LoVo (cell line): ENCODE data around the gene PEX10.
"Not testable (repeated sequence)": the region's sequence is repeated elsewhere in the genome, so short reads cannot be mapped to it uniquely, and the experiment has no call there.

ENCODE experiments used
- DNase-seq: peaks from one replicate; pipeline ENCODE4 v3.0.0-alpha.2; 2016; ENCODE audit warnings: low spot score

The PEX10 gene

DNA sequence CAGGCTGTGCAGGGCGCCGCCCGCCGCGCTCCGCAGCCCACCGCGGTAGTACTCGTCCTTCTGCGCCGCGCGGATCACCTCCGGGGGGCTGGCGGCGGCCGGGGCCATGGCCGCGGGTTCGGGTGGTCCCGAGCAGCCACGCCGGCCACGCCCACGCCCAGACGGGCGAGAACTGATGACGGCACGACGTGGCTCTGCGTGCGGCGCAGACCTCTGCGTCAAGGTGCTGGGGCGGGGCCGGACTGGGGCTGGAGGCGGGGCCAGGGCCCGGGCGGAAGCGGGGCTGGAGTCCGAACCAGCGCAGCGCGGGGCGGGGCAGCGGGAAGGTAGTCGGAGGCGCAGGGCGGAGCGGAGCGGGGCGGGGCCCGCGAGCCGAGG, at the start of gene PEX10:
Gene PEX10 (minus strand): TSS at position 170 of the 378 bp plus-strand sequence. CDS start 62 bp downstream, at position 108.
- peak; percentile 95 for DNase-seq

DNA sequence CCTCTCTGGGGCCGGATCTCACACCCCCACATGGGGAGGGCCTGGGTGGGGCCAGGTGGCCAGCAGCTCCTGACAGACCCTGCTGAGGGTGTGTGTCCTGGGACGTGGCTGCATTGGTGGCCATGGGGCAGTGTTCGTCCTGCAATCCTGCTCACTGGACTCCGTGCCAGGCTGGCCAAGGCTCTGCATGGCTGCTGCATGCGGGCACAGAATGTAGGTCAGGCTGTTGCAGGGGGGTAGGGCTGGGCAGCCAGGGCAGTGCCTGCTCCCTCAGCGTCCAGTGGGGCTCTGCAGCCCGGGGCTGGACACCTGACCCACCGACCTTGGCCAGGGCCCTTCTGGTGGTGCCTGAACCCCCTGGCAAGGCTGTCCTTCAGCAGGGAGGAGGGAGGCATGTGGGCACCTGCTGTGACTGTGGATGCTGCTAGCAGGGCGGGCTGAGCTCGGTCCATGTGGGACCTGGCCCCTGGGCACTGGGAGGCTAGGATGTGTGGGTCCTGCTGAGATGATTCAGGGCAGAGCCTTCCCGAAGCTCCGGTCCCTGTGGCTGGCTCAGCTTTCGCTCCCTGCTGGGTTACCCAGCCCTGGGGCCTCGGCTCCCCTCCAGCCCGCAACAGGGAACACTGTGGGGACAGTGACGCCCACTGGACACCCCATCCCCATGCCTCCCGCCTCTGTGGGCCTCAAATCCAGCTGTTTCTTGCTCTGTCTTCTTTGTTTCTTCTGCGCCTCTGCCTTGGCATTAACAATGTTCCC, 48.8 kb upstream of the PEX10 start:
- DNase-seq = no peak

DNA sequence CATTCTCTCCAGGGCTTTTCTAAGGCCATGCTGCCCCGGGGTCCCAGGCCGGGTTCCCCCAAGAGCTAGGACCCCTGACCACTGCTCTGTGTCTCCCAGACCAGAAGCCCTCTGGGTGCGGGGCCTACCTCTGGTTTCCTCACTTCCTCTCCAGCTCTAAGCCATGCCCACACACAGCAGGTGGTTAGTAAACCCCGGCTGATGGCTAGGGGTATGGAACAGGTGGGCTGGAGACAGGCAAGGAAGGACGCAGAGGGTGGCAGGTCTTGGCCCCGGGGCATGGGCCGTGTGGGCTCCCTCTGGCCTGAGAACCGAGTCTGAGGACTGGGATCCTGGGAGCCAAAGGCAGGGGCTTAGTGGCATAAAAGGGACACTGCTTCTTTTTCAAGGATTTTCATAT, 47.8 kb upstream of the PEX10 start:
- no peak for DNase-seq

DNA sequence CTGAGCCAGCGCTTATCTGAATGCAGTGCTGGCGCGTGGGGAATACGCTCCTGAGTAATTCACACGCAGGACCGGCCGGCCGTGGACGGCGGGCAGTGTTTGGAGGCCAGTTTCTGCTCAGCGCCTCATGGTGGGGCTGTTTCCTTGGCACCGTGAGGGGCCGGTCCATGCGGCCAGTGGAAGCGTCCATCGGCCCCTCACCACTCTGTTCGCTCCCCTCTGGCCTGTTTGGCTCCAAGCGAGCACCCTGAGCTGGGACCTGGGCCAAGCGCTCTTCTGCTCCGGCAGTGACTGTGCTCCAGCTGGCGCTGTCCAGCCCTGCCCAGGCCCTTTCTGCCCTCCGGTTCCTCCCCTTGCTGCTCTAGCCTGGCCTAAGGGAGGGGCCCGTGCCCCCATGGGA, 47.4 kb upstream of the PEX10 start:
- DNase-seq = no peak

DNA sequence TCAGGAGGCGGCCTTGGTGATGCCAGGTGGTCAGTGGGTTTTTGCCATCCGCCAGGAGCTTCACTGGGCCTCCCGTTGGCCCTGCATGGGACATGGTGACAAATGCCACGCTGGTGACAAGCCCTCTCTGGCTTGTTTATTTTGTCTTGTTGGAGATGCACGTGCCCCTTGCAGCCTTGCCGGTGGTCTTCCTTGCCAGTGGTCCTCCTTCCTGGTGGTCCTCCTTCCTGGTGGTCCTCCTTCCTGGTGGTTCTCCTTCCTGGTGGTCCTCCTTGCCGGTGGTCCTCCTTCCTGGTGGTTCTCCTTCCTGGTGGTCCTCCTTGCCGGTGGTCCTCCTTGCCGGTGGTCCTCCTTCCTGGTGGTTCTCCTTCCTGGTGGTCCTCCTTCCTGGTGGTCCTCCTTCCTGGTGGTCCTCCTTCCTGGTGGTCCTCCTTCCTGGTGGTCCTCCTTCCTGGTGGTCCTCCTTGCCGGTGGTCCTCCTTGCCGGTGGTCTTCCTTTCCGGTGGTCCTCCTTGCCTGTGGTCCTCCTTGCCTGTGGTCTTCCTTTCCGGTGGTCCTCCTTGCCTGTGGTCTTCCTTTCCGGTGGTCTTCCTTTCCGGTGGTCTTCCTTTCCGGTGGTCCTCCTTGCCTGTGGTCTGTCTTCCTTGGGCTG, 46.9 kb upstream of the PEX10 start:
- not testable (repeated sequence) for DNase-seq

DNA sequence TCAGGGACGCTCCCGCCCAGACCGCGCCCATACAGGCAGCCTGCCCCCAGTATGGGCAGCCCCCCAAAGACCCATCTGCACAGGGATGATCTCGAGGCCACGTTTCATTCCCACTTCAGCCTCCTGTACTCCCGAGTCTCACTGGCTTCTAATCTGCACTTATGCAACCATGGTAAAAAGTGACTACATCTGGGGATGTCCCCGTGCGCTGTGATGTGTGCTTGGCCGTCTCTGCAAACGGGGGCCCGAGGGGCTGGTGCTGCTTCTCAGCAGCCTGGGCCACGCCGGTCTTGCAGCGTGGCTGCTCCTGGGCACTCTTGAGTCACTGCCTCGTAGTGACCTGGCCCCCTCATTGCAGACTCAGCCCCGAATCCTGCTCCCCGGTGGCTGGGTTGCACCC, 46.3 kb upstream of the PEX10 start:
- DNase-seq = no peak

DNA sequence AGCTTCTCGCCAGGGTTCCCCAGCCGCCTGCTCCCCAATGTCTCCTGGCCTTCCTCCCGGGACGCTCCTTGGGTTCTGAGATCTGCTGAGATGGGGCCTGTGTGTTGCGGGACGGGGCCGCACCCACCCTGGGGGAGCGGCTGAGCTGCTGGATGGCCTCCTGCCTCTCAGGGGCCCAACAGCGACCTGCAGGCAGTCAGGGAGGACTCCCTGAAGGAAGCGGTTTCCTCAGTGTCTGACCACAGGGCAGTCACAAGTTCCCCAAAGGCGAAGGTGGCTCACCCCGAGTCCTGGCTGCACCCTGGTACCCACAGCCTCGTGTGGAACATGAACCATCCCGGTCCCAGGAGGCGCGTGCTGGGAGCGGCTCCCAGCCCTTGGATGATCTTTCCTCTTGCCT, 45.1 kb upstream of the PEX10 start:
- DNase-seq = no peak

DNA sequence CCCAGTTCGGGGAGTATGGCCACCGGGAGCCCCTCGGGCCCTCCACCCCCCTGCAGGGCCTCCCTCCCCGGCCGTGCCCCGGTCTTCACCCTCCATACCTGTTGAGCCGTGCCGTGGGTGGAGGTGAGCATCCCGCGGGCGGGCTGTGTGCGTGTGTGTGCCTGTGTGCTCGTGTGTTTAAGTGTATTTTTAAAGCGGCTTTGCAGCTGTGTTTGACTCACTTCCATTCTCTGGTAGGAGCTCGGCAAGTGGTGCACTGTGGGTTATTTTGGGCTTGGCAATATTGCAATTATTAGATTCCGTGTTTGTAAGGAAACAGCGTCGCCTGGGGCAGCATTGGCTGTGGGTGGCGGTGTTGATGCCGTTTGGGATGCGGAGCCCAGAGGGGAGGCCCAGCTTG, 43.4 kb upstream of the PEX10 start:
- DNase-seq = no peak

DNA sequence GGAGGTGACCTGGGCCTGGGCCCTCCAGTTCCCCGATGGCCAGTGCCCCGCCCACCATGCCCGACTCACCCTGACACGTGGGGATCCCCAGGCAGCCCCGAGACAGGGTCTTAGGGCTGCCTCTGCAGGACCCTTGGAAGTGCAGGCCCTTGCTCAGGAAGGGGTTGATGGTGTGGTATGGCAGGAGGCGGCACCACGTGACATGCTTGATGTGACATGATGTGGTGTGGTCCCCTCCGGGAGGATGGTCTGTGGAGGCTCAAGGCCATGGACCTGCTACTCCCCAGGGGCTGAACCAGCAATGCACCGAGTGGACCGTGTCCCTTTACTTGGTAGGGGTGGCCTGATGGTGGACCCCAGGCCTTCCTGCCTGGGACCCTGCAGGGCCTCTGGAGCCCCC, 41.9 kb upstream of the PEX10 start:
- DNase-seq = no peak

DNA sequence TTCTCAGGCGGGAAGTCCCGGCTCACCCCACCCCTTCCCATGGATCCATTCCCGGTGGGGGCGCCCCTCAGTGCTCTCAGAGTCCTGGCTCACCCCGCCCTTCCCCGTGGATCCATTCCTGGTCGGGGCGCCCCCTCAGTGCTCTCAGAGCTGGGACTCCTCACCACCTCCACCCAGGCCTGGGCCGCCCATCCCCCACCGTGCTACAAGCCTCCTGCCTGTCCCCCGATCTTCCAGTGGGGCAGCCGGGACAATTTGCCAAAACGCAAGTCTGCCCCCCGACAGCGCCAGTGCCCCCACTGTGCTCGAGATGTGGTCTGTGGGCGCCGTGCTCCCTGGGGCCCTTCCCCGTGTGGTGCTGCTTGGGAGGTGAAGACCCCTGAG, 40.6 kb upstream of the PEX10 start:
- no peak for DNase-seq

DNA sequence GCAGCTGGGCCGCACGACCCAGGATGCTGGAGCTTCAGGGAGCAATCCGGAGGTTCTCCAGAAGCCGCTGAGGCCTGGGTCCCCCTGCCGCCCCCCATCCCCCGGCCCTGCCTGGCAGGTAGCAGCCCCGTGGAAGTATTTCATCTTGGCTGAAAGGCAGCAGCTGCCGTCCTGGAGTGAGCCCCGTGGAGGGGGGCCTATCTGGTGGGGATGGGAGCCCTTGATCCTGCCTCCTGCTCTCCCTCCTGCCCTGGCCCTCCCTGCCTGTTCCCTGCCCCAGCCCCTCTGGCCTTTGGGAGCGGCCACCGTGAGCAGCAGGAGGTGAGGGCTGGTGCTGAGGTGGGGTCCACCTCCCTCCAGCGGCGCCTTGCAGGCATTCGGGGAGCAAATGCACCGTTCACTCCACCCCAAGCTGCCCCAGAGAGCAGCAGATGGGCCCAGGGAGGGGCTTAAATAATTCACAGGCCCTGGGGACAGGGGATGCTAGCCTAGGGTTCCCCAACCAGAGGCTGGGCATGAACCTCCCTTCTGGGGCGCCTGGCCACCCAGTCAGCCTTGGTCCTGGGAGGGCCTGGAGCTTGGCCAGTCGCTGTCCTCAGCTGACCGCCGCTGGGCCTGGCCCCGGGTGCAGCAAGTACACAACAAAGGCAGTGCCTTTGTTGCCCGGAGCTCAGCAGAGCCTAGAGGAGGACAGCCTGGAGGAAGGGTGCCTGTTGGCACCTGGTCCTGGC, 40.0 kb upstream of the PEX10 start:
- DNase-seq = no peak

DNA sequence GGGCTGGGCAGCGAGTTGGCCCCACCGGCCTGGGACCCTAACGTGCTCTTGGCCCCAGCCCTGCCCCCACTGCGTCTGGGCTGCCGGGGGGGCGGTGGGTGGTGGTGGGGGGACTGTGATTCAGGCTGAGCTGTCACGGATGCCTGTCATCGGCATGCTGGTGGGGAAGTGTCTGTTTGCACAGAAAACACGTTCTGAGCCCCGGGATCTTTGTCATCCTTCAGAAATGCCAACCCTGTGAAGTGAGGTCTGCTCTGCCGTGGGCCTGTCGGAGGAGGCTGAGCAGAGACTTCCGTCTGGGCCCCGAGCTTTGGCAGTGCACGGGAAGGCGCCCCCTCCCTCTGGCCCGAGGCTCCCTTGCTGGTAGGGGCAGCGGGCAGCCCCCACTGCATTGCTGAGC, 39.4 kb upstream of the PEX10 start:
- no peak for DNase-seq

DNA sequence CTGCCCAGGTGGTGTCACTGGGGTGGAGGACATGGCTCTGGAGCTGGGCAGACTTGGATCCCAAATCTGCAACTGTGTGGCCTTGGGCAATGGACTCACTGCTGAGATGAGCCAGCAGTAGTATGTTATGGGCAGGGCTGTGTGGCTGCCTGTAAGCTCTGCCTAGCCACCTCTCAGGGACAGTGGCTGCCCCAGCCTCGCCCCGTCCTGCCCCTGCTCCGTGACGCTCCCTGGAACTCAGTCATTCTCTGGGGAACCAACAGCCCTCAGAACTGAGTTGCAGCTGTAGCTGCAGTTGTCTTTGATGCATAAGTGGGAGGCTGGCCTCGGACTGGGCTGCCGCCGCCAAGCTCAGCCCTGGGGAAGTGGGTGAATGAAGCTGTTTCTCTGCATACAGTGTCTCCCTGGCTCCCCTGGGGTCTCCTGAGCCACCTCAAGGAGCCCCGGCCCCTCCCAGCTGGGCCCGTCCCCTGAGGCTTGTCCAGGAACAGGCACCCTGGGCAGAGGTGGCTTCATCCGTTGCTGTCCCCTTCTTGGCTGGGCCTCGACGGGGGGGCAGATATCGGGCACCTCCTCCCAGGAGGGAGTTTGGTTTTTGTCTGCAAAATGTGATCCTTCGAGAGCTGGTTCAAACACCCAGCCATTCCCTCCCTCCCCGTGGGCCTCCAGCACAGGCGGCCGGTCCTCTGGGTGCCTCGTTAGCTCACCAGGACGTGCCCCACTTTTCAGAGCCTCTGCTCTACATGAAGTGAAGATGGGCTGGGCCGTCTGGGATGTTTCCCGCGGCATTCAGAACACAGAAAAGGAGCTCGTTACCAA, 37.5 kb upstream of the PEX10 start:
- DNase-seq = no peak

DNA sequence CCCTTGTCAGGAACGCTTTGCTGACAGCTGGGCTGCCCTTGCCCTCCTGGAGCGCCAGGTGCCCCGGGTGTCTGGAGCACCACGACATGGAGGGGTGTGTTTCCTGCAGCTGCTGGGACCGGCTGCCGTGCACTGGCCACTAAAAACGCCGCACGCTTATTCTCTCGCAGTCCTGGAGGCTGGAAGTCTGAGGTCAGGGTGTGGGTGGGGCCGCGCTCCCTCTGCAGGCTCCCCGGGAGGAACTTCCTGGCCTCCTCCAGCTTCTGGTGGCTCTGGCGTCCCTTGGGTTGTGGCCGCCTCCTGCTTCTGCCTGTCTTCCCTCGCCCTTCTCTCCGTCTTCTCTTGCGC, 35.7 kb upstream of the PEX10 start:
- no peak for DNase-seq

DNA sequence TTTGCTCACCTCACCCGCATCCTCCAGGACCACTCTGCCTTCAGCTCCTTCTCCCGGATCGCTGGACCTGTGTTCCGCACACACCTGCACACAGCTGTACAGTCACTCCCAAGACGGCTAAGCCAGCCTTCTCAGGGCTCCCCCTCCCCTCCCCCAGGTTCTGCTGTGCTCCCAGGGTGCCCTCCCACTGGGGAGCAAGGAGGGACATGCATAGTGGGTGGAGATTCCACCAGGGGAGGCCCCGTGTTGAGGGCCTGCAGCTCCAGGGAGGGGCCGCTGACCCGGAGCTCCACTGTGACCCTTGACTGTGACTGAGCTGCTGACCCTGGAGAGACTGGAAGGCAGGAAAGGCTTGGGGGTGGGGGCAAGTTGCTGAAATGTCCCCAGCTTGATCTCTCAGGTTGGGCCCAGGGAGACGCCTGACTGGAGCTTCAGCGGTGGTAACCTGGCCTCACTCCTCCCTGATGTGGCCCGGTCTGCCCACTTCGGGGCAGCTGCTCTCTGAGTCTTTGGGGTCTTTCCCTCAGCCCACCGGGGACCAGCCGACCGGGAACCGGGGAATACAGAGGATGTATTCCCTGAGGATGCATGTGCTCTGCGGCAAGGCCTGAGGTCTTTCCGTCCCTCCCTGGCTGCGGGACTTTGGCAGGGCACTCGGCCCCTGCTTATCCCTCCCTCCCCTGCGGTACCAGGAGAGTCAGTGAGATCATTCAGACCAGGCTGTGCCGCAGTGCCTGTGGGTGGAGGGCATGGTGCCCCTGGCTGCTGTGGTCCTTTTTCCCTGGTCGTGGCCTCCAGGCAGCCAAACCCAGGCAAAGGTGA, 35.1 kb upstream of the PEX10 start:
- DNase-seq = no peak

DNA sequence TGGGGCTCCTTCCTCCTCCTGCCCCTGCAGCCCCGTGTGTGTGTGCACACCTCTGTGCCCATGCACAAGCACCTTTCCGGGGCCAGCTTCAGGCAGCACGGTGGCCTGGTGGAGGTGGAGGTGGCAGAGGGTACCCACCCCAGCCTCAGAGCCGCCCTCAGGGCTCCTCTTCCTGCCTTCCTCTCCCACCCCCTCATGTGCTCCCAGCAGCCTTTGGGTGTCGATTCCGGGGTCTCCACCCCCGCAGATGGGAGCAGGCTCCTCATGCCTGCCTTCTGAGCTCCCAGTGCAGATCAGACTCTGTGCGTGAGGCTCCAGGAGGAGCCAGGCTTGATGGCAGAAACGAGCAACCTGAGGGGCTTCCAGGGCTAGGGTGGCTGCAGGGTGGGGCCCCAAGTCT, 34.5 kb upstream of the PEX10 start:
- no peak for DNase-seq

DNA sequence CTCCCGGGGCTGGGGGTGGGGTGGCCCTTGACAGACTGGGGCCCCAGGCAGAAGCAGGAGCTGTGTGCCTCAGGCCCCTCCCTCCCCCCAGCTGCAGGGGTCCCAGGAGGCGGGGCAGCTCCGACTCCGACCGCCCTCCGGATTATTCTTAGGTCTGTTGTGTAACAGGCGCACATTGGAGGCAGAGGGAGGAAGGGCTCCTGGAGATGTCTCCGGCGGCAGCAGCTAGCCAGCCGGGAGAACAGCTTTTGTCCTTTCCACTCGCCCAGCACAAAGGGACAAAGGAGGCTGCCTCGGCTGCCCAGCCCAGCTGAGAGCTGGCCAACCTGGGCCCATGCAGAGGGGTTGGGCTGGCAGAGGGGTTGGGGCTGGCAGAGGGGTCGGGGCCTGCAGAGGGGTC, 34.0 kb upstream of the PEX10 start:
- DNase-seq = no peak

DNA sequence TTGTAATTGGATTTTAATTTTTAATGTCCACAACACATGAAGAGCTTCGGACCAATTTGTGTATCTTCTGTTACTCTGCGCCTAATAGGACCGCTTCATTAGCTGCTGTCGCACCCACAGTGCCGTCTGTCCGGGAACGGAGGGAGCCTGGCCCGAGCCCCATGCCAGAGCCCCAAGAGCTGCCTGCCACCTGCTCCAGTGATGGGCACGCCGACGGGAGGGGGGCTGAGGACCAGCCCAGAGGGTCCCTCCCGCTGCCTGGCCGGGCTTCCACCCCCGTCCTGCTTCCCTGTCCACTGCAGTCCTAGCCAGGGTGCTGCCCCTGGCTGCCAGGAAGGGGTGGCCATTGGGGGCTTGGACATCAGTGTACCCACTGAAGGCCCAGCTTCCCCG, 33.5 kb upstream of the PEX10 start:
- no peak for DNase-seq

DNA sequence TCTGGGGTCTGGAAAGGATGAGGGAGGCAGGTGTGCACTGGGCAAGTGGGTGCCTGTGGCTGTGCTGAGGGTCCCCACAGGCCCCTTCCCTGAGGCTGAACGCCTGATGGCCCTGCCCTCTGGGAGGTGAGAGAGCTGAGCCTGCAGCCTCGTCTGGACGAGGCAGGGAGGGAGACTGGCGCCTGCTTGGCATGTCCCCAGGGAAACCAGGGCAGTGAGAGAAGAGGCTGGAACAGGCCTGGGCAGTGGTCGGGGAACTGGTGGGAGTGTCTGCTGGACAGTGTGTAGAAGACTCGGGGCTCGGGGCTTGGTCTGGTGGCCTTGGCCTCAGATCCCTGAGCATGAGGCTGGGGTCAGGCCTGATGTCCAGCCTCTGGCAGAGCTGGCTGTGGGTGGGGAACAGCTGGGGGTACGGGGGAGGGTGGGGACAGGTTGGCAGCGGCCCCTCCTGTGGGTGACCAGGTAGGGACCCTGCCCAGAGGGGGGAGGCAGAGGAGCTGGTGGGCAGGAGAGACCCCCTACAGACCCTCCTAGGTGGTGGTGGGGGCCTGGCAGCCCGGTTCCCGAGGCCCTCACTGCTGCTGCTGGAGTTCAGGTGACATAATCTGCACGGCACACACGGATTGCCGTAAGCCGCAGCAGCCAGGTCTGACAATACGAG, 32.9 kb upstream of the PEX10 start:
- DNase-seq = no peak

DNA sequence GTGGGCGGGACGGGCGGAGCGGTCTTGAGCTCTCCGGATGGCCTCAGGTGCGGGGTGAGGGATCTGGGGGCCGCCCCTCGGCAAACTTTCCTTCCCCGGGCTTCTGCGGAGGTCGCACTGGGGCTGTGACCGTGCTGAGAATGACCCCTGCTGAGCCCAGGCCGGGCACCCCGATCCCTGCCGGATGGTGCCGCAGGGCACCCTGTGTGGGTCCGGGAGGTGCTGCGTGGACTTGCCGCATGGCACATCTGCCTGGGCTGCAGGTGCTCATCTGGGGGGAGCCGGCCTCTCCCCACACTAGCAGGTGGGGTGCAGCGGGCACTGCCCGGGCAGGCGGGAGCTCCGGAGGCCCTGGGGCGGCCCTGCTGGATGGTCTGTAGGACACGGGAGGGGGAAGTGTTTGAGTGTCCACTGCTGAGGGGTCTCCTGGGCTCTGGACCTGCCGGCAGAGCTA, 31.8 kb upstream of the PEX10 start:
- DNase-seq = no peak
